Astrocyte (in vitro differentiated cells and primary cell): ENCODE data around the gene KRAS.

Source experiments
- CTCF ChIP-seq: IDR thresholded peaks from 2 replicates; pipeline ENCODE4 v1.5.1; 2011; ENCODE audit warnings: low read depth, mild to moderate bottlenecking, inconsistent platforms, low read length, moderate library complexity; ENCODE audit not compliant: insufficient read depth
- EZH2 ChIP-seq: IDR thresholded peaks from 2 replicates; pipeline ENCODE4 v1.6.1; 2012; ENCODE audit warnings: mild to moderate bottlenecking, low read length, inconsistent platforms; ENCODE audit not compliant: insufficient read depth

GRCh38 chr12:25257590-25258324, 7.0 kb upstream of the KRAS start:
- TF ChIP-seq CTCF (no peak), EZH2 (no peak)
